Neural cell (in vitro differentiated cells): Measurements from ENCODE around the gene NUF2. TPM values are rescaled to one million over a fixed set of nuclear protein-coding genes. Genes with fewer than 3 reads are reported as not detected.

ENCODE experiments used
- H2AFZ ChIP-seq: fragments of 200-600, 300-800 bp; sonication (generic), shearing (Covaris generic); 2 replicates; pipeline ENCODE4 v1.6.0; 2014; ENCODE audit warnings: low read depth, mild to moderate bottlenecking, antibody characterized with exemption, low read length, moderate library complexity
- H3F3A ChIP-seq: fragments of 200-600 bp; shearing (Covaris generic); 2 replicates; pipeline ENCODE4 v1.6.1; 2016; ENCODE audit warnings: mild to moderate bottlenecking, moderate library complexity, mixed read lengths, antibody characterized with exemption, low read length; ENCODE audit not compliant: insufficient read depth, poor library complexity, severe bottlenecking
- H3K27ac ChIP-seq: fragments of 200-600, 300-800 bp; sonication (generic), shearing (Covaris generic); 2 replicates; pipeline ENCODE4 v1.5.1; 2014; ENCODE audit warnings: mild to moderate bottlenecking, low read length, moderate library complexity
- H3K27me3 ChIP-seq: fragments of 300-800, 200-600 bp; sonication (generic), shearing (Covaris generic); 2 replicates; pipeline ENCODE4 v1.6.0; 2014; ENCODE audit warnings: mild to moderate bottlenecking, low read depth, low read length, moderate library complexity; ENCODE audit not compliant: insufficient read depth
- H3K36me3 ChIP-seq: fragments of 300-800, 200-600 bp; sonication (generic), shearing (Covaris generic); 2 replicates; pipeline ENCODE4 v1.5.1; 2014; ENCODE audit warnings: mild to moderate bottlenecking, antibody characterized with exemption, low read length, moderate library complexity; ENCODE audit not compliant: insufficient read depth
- H3K4me2 ChIP-seq: fragments of 300-800, 200-600 bp; sonication (generic), shearing (Covaris generic); 2 replicates; pipeline ENCODE4 v1.6.0; 2014; ENCODE audit warnings: mild to moderate bottlenecking, low read length
- H3K4me3 ChIP-seq: fragments of 300-800, 200-600 bp; sonication (generic), shearing (Covaris generic); 2 replicates; pipeline ENCODE4 v1.5.1; 2014; ENCODE audit warnings: mild to moderate bottlenecking, low read length, moderate library complexity
- H3K79me2 ChIP-seq: fragments of 200-600 bp; shearing (Covaris generic); replicated peaks from 2 replicates; pipeline ENCODE4 v1.6.0; 2014; ENCODE audit warnings: mild to moderate bottlenecking, low read length, moderate library complexity; ENCODE audit not compliant: insufficient read depth
- H3K9ac ChIP-seq: fragments of 300-800, 200-600 bp; sonication (generic), shearing (Covaris generic); 2 replicates; pipeline ENCODE4 v1.6.1; 2016; ENCODE audit warnings: mild to moderate bottlenecking, low read length, mixed read lengths
- H3K9me2 ChIP-seq: fragments of 200-600 bp; shearing (Covaris generic); 2 replicates; pipeline ENCODE4 v1.6.1; 2016; ENCODE audit warnings: mild to moderate bottlenecking, low read length, mixed read lengths; ENCODE audit not compliant: insufficient read depth
- H3K9me3 ChIP-seq: fragments of 200-600, 300-800 bp; sonication (generic), shearing (Covaris generic); 2 replicates; pipeline ENCODE4 v1.6.1; 2016; ENCODE audit warnings: mild to moderate bottlenecking, mixed run types, low read length, moderate library complexity, mixed read lengths
- H4K20me1 ChIP-seq: fragments of 200-600 bp; shearing (Covaris generic); 2 replicates; pipeline ENCODE4 v1.6.1; 2016; ENCODE audit warnings: mild to moderate bottlenecking, mixed run types; ENCODE audit not compliant: insufficient read depth
- CTCF ChIP-seq: fragments of 450-650 bp; IDR thresholded peaks from 2 replicates; pipeline ENCODE4 v1.5.1; 2014; ENCODE audit warnings: antibody characterized with exemption, mild to moderate bottlenecking, moderate library complexity; ENCODE audit not compliant: poor library complexity, severe bottlenecking
- EP300 ChIP-seq: fragments of 450-650 bp; conservative IDR thresholded peaks from 2 replicates; pipeline ENCODE4 v1.6.1; 2014; ENCODE audit warnings: antibody characterized with exemption, mild to moderate bottlenecking, moderate library complexity; ENCODE audit not compliant: poor library complexity, severe bottlenecking
- EZH2 ChIP-seq: fragments of 200-600, 300-800 bp; shearing (Covaris generic), sonication (generic); IDR thresholded peaks from 2 replicates; pipeline ENCODE4 v1.6.1; 2014; ENCODE audit warnings: antibody characterized with exemption, low read length, borderline replicate concordance, mild to moderate bottlenecking; ENCODE audit not compliant: insufficient read depth, poor library complexity, severe bottlenecking
- MXI1 ChIP-seq: fragments of 450-650 bp; conservative IDR thresholded peaks from 2 replicates; pipeline ENCODE4 v1.6.1; 2014; ENCODE audit warnings: antibody characterized with exemption, mild to moderate bottlenecking; ENCODE audit not compliant: poor library complexity, severe bottlenecking
- POLR2AphosphoS5 ChIP-seq: IDR thresholded peaks from 2 replicates; pipeline ENCODE4 v1.6.1; 2012
- RAD21 ChIP-seq: fragments of 450-650 bp; conservative IDR thresholded peaks from 2 replicates; pipeline ENCODE4 v1.6.1; 2014; ENCODE audit warnings: antibody characterized with exemption, mild to moderate bottlenecking, moderate library complexity
- REST ChIP-seq: IDR thresholded peaks from 2 replicates; pipeline ENCODE4 v1.6.1; 2012; ENCODE audit warnings: borderline replicate concordance
- SMC3 ChIP-seq: fragments of 450-650 bp; conservative IDR thresholded peaks from 2 replicates; pipeline ENCODE4 v1.6.1; 2014; ENCODE audit warnings: antibody characterized with exemption, mild to moderate bottlenecking, moderate library complexity; ENCODE audit not compliant: poor library complexity
- TAF1 ChIP-seq: IDR thresholded peaks from 2 replicates; pipeline ENCODE4 v1.6.1; 2012; ENCODE audit warnings: low read depth
- polyA plus RNA-seq: library from polyadenylated mRNA; depleted of rRNA; stranded (reverse); fragments of >200 nt; gene quantifications from 2 replicates; pipeline ENCODE4 v1.2.3, GENCODE V29; 2014

The NUF2 gene
- polyA plus RNA-seq, 1 donor from 2014 or later = 2.8 TPM

DNA sequence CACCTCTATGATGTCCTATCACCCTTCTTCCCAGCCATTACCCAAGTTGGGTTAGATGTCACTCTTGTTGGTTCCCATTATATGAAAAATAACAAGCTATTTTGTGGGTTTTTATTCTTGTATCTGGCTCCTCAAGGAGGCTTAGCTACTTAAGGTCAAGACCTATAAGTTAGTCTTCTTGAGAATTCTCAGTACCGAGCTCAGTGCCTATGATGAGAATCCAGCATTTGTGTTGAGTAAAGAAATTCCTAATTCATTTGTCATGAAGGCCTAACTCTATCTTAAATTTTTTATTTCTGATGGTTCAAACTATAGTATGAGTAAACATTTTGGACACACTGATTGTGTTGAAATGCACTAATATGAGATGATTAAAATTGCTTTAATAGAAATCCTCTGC, 15.9 kb downstream of the NUF2 start:
- no peak overlapping the region for H3K4me3 ChIP-seq

DNA sequence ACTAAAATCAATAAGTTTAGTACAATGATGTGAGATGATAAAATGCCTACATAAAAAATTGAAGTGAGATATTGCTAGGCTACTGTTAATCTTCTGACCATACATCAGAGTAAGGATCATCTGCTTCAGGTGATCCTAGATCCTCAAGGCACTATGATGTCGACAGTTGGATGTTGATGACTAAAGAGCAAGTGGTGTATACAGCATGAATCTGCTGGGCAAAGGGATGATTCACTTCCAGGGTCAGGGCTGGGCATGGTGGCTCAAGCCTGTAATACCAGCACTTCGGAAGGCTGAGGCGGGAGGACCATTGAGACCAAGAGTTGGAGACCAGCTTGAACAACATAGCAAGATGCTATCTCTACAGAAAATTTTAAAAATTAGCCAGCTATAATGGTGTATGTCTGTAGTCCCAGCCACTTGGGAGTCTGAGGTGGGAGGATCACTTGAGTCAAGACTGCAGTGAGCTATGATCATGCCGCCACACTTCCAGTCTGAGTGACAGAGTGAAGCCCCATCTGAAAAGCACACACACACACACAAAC, 24.6 kb downstream of the NUF2 start:
- Histone ChIP-seq H3K36me3 (no peaks in the 10 kb centered on the region), H3K27ac (no peak overlapping the region), H3K9me2 (no peaks in the 10 kb centered on the region), H3K27me3 (no peaks in the 10 kb centered on the region), H3K4me2 (no peak overlapping the region), H3K9me3 (no peaks in the 10 kb centered on the region), H3K79me2 (no peaks in the 10 kb centered on the region), H4K20me1 (no peaks in the 10 kb centered on the region), H2AFZ (no peak overlapping the region), H3K4me3 (no peak overlapping the region), H3K9ac (no peak overlapping the region), H3F3A (no peaks in the 10 kb centered on the region)
- TF ChIP-seq POLR2AphosphoS5 (no peak), CTCF (no peak), SMC3 (no peak), EP300 (no peak), MXI1 (no peak), EZH2 (no peak), RAD21 (no peak), TAF1 (no peak)

More for the DNA sequence above, 15.9 kb downstream of the NUF2 start:
- no peaks in the 10 kb centered on the region for H4K20me1 ChIP-seq
- no peaks in the 10 kb centered on the region for H3K79me2 ChIP-seq
- no peaks in the 10 kb centered on the region for H3F3A ChIP-seq
- H3K36me3 ChIP-seq = no peaks in the 10 kb centered on the region
- no peak overlapping the region for H2AFZ ChIP-seq
- H3K9ac ChIP-seq = no peak overlapping the region
- TF ChIP-seq EP300 (no peak), POLR2AphosphoS5 (no peak), MXI1 (no peak), RAD21 (no peak), TAF1 (no peak), SMC3 (no peak), CTCF (no peak), EZH2 (no peak), REST (no peak)
- no peak overlapping the region for H3K27ac ChIP-seq
- H3K9me2 ChIP-seq = no peaks in the 10 kb centered on the region
- H3K27me3 ChIP-seq = no peaks in the 10 kb centered on the region
- H3K4me2 ChIP-seq = no peak overlapping the region
- H3K9me3 ChIP-seq = no peaks in the 10 kb centered on the region
